NCI-H2171 treated with DMSO at 0.1 percent for 48 hours (cell line): ENCODE measurements around the gene RPL3.

Source experiments
- DNase-seq: peaks from one replicate; lab custom pipeline; 2025; lab: John Stamatoyannopoulos, UW

The RPL3 gene

GRCh38 chr22:39299829-39300178 lies 19.6 kb downstream of the RPL3 start:
- DNase-seq: no peak

- DNase-seq: no peak
Observed at GRCh38 chr22:39298241-39298987, 21.0 kb downstream of the RPL3 start.

- peak; percentile 81 for DNase-seq
Observed at GRCh38 chr22:39297490-39298240, 21.8 kb downstream of the RPL3 start.

GRCh38 chr22:39296981-39297489 lies 22.4 kb downstream of the RPL3 start:
- peak; percentile 13 for DNase-seq

GRCh38 chr22:39296535-39296934 lies 22.9 kb downstream of the RPL3 start:
- no peak for DNase-seq

GRCh38 chr22:39294571-39295468 lies 24.6 kb downstream of the RPL3 start:
- no peak for DNase-seq

GRCh38 chr22:39293766-39294368 lies 25.6 kb downstream of the RPL3 start:
- DNase-seq: no peak

GRCh38 chr22:39292561-39293074 lies 26.8 kb downstream of the RPL3 start:
- DNase-seq: no peak

GRCh38 chr22:39292031-39292462 lies 27.4 kb downstream of the RPL3 start:
- no peak for DNase-seq

- no peak for DNase-seq
Observed at GRCh38 chr22:39291523-39291922, 27.9 kb downstream of the RPL3 start.

- DNase-seq: no peak
Observed at GRCh38 chr22:39290724-39291161, 28.7 kb downstream of the RPL3 start.

GRCh38 chr22:39289975-39290720 lies 29.3 kb downstream of the RPL3 start:
- no peak for DNase-seq

GRCh38 chr22:39289533-39289932 lies 29.9 kb downstream of the RPL3 start:
- DNase-seq: no peak

- no peak for DNase-seq
Observed at GRCh38 chr22:39288135-39288898, 31.1 kb downstream of the RPL3 start.

- no peak for DNase-seq
Observed at GRCh38 chr22:39287076-39287725, 32.2 kb downstream of the RPL3 start.

- peak; percentile 12 for DNase-seq
Observed at GRCh38 chr22:39284983-39285382, 34.4 kb downstream of the RPL3 start.

- no peak for DNase-seq
Observed at GRCh38 chr22:39284142-39284980, 35.1 kb downstream of the RPL3 start.

- no peak for DNase-seq
Observed at GRCh38 chr22:39283322-39284141, 35.9 kb downstream of the RPL3 start.
